Parathyroid adenoma (tissue), 2 donors: ENCODE results near the gene SORCS2.

ENCODE experiments used
- H2AFZ ChIP-seq: fragments of 300-600 bp; sonication (generic); one replicate; pipeline ENCODE4 v1.7.0; 2017; ENCODE audit warnings: antibody characterized with exemption, mild to moderate bottlenecking
- H3K27ac ChIP-seq: fragments of 300-600 bp; sonication (generic); one replicate; pipeline ENCODE4 v1.7.0; 2017
- H3K27me3 ChIP-seq: fragments of 300-600 bp; sonication (generic); one replicate; pipeline ENCODE4 v1.7.0; 2017; ENCODE audit warnings: low read length; ENCODE audit not compliant: control insufficient read depth, insufficient read depth
- H3K36me3 ChIP-seq: fragments of 300-600 bp; sonication (generic); one replicate; pipeline ENCODE4 v1.7.0; 2017; ENCODE audit warnings: low read length; ENCODE audit not compliant: control insufficient read depth, insufficient read depth
- H3K4me1 ChIP-seq: fragments of 300-600 bp; sonication (generic); one replicate; pipeline ENCODE4 v1.7.0; 2017; ENCODE audit warnings: control low read depth
- H3K4me2 ChIP-seq: fragments of 300-600 bp; sonication (generic); one replicate; pipeline ENCODE4 v1.7.0; 2017; ENCODE audit warnings: low read length
- H3K4me3 ChIP-seq: fragments of 300-600 bp; sonication (generic); one replicate; pipeline ENCODE4 v1.7.0; 2017; ENCODE audit warnings: low read depth, low read length
- H3K79me2 ChIP-seq: fragments of 300-600 bp; sonication (generic); one replicate; pipeline ENCODE4 v1.7.0; 2017; ENCODE audit warnings: control low read depth
- H3K9ac ChIP-seq: fragments of 300-600 bp; sonication (generic); one replicate; pipeline ENCODE4 v1.7.0; 2017; ENCODE audit warnings: mild to moderate bottlenecking
- H3K9me3 ChIP-seq: fragments of 300-600 bp; sonication (generic); one replicate; pipeline ENCODE4 v1.7.0; 2017; ENCODE audit warnings: low read length; ENCODE audit not compliant: control insufficient read depth
- TF ChIP-seq, protein P1 (sequence below): fragments of 300-600 bp; sonication (generic); IDR thresholded peaks from one replicate; pipeline ENCODE4 v1.7.0; 2017; ENCODE audit warnings: antibody characterized with exemption, mild to moderate bottlenecking
- donor health status: primary hyperparathyroidism.

The SORCS2 gene

DNA sequence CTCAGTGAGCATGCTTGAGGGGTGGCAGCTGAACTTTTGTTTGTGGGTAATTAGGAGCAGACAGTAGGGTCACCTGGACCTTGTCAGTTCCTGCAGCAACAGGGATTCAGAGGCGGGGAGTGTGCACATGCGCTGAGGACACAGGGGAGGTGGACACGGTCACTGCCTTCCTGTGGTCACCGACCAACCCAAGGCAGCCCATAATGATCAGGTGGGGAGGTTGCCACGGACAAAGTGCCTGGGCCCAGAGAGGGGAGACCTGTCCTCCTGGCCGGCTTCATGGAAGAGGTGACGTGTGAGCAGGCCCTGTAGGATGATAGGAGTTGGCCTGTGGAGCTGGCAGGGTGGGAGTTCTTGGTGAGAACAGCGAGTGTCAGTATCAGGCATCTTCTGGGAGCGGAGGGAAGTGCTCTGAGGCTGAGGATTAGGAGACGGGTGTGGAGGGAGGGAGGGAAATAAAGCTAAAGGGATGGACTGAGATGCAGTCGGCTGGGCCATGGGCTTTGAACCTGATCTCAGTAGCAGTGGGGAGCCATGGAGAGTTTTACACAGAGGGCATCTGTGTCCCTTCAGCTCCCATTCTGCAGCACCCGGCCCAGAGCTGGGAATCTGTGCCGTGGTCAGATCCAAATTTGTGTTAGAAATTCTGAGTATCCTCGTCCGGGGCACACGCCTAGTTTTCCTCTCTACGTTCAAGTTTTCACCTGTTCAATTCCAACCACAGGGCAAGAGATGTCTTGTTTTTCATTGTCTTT lies 142.4 kb downstream of the SORCS2 start:
- H3K9ac ChIP-seq: no peak overlapping the region
- H3K9me3 ChIP-seq: no peaks in the 10 kb centered on the region
- TF ChIP-seq, protein P1, sequence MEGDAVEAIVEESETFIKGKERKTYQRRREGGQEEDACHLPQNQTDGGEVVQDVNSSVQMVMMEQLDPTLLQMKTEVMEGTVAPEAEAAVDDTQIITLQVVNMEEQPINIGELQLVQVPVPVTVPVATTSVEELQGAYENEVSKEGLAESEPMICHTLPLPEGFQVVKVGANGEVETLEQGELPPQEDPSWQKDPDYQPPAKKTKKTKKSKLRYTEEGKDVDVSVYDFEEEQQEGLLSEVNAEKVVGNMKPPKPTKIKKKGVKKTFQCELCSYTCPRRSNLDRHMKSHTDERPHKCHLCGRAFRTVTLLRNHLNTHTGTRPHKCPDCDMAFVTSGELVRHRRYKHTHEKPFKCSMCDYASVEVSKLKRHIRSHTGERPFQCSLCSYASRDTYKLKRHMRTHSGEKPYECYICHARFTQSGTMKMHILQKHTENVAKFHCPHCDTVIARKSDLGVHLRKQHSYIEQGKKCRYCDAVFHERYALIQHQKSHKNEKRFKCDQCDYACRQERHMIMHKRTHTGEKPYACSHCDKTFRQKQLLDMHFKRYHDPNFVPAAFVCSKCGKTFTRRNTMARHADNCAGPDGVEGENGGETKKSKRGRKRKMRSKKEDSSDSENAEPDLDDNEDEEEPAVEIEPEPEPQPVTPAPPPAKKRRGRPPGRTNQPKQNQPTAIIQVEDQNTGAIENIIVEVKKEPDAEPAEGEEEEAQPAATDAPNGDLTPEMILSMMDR: no peak
- H3K4me2 ChIP-seq: no peak overlapping the region
- H3K36me3 ChIP-seq: no peaks in the 10 kb centered on the region
- H3K27me3 ChIP-seq: no peaks in the 10 kb centered on the region
- H2AFZ ChIP-seq: no peak overlapping the region
- H3K4me3 ChIP-seq: no peak overlapping the region
- H3K79me2 ChIP-seq: no peaks in the 10 kb centered on the region
- H3K27ac ChIP-seq: no peak overlapping the region
- no peaks in the 10 kb centered on the region for H3K4me1 ChIP-seq

DNA sequence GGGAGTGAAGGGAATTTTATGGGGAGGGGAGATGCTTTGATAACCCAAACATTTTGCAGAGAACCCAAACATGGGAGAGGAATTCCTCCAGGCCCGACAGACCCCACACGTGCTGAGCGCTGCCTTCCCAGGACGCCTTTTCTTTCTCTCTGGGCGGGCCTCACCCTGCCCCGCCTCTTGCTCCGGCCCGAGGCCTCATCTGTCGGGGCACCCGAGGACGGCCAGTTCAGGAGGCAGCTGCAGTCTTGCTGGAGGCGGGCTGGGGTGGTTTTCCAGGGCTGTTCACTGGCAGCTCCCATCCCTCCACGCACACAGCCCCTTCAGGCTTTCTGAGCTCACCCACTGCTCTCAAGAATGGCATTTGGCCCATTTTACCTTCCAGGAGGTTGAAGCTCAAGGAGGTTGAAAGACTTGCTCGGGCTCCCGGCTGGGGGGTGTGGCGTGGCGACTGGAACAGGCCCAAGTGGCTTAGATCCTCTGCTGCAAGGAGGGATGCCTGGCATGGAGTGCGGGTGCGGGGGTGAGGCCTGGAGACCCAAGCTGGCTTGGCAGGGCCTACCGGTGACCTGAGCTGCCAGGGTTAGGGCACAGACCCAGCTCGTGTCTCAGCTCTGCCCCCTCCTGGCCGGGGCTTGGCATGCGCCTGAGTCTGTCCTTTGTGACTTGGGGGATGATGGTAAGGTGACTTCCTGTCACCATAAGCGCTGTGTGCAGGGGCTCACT lies 143.2 kb downstream of the SORCS2 start:
- Histone ChIP-seq H2AFZ (no peak overlapping the region), H3K27ac (no peak overlapping the region), H3K9ac (no peak overlapping the region), H3K4me1 (no peaks in the 10 kb centered on the region), H3K9me3 (no peaks in the 10 kb centered on the region), H3K27me3 (no peaks in the 10 kb centered on the region), H3K4me3 (no peak overlapping the region), H3K4me2 (no peak overlapping the region), H3K36me3 (no peaks in the 10 kb centered on the region), H3K79me2 (no peaks in the 10 kb centered on the region)
- TF ChIP-seq, protein P1: peak; percentile 40

DNA sequence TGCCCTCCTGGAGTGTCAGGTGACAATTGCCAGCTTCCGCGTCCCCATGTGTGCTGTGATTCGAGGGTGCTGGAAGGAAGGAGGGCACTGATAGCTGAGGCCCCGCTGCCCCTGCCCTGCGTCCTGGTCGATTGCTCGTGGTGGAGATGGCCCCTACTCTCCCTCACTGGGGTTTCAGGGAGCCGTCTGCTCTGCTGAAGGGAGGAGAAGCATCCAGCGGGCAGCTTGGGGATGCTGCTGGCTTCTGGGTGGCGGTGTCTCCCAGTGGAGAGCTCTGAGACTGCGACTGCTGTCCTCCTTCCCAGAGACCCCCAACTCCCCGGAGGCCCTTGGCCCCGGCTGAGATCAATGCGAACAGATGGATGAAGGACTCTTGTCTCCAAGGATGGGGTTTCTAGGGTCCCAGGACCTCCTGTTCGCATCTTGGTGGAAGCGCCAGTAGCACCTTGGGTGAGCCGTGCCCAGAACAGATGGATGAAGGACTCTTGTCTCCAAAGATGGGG lies 143.8 kb downstream of the SORCS2 start:
- H3K79me2 ChIP-seq: no peaks in the 10 kb centered on the region
- H3K9me3 ChIP-seq: no peaks in the 10 kb centered on the region
- H3K27me3 ChIP-seq: no peaks in the 10 kb centered on the region
- TF ChIP-seq, protein P1: no peak
- no peak overlapping the region for H3K9ac ChIP-seq
- no peaks in the 10 kb centered on the region for H3K36me3 ChIP-seq
- no peak overlapping the region for H3K4me2 ChIP-seq
- H3K27ac ChIP-seq: no peak overlapping the region
- no peak overlapping the region for H3K4me3 ChIP-seq
- H2AFZ ChIP-seq: no peak overlapping the region
- H3K4me1 ChIP-seq: no peaks in the 10 kb centered on the region

DNA sequence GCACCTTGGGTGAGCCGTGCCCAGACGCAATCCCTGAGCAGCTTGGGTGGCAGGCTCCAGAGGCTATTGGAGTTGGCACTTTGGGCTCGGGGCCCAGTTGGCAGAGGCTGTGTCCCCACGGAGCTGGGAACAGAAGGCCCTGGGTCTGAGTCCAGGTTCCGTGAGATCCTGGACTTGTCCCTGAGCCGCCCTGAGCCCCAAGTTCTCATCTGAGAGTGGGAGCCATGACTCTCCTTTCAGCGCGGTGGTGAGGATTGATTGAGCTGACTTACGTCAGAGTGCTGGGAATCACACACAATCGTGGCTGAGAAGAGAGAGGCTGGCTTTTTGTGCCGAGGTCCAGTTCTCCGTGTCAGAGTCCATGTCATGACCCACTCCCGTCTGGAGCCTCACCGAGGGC lies 144.4 kb downstream of the SORCS2 start:
- H3K27me3 ChIP-seq: no peaks in the 10 kb centered on the region
- H3K9ac ChIP-seq: no peak overlapping the region
- no peak overlapping the region for H3K4me3 ChIP-seq
- H3K36me3 ChIP-seq: no peaks in the 10 kb centered on the region
- TF ChIP-seq, protein P1: no peak
- H3K27ac ChIP-seq: no peak overlapping the region
- H3K79me2 ChIP-seq: no peaks in the 10 kb centered on the region
- H3K4me1 ChIP-seq: no peaks in the 10 kb centered on the region
- no peaks in the 10 kb centered on the region for H3K9me3 ChIP-seq
- H3K4me2 ChIP-seq: no peak overlapping the region
- H2AFZ ChIP-seq: no peak overlapping the region
